GM12873 (cell line): Measurements from ENCODE around the gene DOK1.

Experiments
- TF ChIP-seq, protein P1 (sequence below): IDR thresholded peaks from 2 replicates; pipeline ENCODE4 v1.5.1; 2012; ENCODE audit warnings: low read depth, mild to moderate bottlenecking, moderate library complexity, low read length, control low read depth; ENCODE audit not compliant: insufficient read depth; ENCODE audit errors: missing control alignments

Gene DOK1

DNA sequence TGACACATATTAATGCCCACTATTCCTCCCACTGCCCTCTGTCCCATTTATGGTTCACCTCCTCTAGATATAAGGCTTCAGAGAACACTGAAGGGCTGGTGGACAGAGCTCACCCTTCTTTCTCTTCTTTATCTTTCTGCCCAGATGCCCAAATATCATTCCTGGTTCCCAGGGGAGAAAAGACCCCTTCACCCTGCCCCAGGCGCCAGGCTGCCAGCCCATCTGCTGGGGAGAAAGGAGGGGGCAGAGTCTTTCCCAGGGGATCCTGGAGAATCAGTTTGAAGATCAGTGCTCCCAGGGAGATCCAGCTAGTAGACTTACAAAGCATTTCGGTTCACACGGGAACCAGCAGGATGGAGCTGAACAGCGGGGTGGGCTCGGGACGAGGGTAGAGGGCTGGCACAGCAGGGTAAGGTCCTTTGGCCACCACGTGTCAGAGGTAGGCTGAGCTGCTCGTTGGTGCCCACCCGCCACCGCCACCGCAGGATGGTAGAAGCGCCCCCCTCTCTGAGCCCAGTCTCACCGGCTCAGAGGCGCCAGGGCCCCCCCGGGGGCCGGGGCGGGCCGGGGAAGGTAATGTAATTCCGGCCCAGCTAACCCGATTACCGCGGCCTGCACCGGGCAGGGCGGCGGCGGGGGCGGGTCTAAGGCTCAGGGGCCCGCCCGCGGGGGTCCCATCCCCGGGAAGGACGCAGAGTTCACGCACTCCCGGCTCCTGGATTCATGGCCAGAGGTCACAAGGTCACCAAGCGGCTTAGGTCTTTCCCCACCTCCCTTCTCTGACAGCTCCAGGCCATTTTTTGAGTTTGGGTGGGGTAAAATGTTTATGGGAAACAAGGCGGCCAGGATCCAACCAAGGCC is 41.5 kb upstream of the DOK1 start:
- TF ChIP-seq, protein P1, sequence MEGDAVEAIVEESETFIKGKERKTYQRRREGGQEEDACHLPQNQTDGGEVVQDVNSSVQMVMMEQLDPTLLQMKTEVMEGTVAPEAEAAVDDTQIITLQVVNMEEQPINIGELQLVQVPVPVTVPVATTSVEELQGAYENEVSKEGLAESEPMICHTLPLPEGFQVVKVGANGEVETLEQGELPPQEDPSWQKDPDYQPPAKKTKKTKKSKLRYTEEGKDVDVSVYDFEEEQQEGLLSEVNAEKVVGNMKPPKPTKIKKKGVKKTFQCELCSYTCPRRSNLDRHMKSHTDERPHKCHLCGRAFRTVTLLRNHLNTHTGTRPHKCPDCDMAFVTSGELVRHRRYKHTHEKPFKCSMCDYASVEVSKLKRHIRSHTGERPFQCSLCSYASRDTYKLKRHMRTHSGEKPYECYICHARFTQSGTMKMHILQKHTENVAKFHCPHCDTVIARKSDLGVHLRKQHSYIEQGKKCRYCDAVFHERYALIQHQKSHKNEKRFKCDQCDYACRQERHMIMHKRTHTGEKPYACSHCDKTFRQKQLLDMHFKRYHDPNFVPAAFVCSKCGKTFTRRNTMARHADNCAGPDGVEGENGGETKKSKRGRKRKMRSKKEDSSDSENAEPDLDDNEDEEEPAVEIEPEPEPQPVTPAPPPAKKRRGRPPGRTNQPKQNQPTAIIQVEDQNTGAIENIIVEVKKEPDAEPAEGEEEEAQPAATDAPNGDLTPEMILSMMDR: no peak

DNA sequence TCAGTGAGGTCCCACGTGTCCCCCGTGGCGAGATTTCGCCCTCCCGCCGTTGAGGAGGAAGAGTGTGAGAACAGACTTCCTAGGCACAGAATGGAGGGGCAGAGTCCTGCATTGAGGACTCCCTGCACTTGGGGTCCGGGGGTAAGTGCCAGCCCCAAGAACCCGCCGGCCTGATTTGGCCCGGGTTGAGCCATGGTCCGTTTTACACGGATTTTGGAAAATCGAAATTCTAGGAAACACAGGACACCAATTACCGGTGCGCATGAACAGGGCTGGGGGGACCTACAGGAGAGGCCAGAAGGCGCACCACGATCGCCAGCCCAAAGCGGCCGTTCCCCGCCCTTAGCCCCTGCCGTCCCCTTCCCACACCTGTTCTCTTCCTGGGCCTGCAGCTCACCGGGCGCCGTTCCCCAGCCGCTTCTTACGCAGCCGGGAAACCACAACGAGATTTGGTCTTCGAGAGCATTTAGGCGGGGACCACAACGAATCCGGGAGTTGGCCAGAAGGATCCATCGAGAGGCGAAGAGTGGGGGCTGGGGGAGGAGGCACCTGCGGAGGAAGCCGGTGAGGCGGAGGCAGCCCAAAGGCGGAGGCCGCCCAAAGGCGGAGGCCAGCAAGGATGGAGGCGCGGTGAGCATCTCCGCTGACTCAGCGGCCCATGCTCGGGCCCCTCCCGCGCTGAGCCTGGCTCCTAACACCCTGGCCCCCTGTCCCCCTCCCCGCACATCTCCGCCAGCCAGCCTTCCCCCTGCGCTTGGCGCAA is 40.7 kb upstream of the DOK1 start:
- TF ChIP-seq, protein P1: no peak

DNA sequence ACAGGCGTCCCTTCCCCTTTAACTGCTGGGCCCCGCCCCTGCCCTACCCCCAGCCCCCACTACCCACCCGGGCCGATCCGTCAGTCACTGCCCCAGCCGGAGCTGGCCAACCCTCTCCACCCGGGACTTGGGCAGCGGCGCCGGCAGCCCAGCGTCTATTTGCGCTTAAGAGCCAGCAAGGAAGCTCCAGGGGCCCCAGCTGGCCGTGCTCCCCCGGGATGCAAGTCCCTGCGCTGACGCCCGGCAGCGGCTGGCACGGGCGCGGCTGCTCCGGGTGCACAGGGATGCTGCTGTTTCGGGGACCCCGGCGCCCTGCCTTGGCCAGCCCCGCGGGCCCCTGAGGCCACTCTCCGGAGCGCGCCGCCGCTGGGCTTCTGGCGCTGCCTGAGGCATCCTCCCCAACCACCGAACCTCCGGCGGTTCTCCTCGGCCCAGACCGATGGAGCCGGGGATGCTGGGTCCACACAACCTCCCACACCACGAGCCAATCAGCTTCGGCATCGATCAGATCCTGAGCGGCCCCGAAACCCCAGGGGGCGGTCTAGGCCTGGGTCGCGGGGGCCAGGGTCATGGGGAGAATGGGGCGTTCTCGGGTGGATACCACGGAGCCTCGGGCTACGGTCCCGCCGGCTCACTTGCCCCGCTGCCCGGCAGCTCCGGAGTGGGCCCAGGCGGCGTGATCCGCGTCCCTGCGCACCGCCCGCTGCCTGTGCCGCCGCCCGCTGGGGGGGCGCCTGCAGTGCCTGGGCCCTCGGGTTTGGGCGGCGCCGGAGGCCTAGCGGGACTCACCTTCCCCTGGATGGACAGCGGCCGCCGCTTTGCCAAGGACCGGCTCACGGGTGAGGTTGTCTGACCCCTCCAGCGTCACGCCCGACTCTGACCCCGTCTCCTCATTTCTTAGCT is 39.9 kb upstream of the DOK1 start, which contains the start of gene TLX2:
TLX2 (plus strand) TSS at position 83 of the 903 bp plus-strand sequence; CDS start at position 440, 357 bp downstream.
- TF ChIP-seq, protein P1: no peak

DNA sequence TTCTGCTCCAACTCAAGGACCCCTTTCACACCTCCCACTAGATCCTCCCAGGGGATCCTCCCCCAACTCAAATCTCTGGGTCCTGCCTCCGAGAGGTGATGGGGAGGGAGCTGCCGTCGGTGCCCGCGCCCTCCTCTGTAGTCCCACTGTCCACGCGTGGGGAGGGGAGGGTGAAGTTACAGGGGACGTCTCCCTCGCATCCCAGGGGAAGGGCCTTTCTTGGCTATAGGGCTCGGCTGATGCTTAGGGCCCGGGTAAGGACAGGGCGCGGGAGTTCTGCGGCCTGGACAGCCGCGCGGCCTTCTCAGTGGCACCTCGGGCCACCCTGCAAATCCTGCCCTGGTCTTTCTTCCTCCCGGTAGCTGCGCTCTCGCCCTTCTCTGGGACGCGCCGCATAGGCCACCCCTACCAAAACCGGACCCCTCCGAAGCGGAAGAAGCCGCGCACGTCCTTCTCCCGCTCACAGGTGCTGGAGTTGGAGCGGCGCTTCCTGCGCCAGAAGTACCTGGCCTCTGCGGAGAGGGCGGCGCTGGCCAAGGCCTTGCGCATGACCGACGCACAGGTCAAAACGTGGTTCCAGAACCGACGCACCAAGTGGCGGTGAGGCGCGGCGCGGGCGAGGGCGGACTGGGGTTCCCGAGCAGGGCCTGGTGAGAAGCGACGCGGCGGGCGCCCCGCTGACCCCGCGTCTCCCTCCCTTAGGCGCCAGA is 39.1 kb upstream of the DOK1 start:
- TF ChIP-seq, protein P1: no peak

DNA sequence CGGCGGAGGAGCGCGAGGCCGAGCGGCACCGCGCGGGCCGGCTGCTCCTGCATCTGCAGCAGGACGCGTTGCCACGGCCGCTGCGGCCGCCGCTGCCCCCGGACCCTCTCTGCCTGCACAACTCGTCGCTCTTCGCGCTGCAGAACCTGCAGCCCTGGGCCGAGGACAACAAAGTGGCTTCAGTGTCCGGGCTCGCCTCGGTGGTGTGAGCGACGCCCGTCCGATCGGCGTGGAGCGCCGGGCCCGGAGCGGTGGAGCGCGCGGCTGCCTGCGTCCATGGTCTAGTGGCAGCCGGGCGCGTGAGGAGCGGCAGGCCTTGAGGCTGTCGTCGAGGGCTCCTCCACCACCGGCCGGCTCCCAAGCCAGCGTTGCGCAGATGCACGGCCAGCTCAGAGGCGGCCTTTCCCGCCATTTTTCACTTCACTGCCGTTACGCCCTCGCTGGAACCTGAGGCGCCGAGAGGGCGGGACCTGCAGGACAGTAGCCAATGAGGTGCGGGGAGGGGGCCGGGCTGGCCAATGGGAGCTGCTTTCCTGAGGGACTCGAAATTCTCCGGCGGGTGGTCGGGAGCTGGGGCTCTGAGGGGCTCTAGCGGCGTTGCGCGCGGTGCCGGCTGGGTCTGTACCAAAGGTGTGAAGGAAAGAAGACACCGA is 38.4 kb upstream of the DOK1 start:
- TF ChIP-seq, protein P1: no peak

DNA sequence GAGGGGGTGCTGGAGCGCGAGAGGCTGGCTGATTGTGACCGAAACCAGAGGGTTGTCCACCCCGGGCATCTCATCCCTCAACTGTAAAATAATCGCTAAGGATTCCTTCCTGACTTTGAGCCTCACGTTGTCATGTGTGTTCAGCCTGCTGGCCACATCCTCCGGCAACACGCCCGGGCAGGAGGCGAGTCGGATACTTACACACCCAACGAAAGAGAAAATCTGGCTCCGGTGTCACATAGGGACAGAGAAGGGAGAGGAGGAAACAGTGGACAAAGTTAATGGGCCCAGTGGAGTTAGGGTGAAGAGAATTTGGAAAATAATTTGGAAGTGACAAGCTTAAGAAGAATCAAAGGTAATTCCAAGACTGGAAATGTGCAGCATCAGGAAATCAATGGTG is 37.9 kb upstream of the DOK1 start:
- TF ChIP-seq, protein P1: no peak
